ENCODE data around the gene LRRK1. TPM values are rescaled to one million over a fixed set of nuclear protein-coding genes. Genes with fewer than 3 reads are reported as not detected.

Gene LRRK1
- total RNA-seq, 3 donors from 2014 or later (not counting 1 experiment from before 2014, with no cell fraction given): 1.2 to 5.5 (median 3.2) TPM

DNA sequence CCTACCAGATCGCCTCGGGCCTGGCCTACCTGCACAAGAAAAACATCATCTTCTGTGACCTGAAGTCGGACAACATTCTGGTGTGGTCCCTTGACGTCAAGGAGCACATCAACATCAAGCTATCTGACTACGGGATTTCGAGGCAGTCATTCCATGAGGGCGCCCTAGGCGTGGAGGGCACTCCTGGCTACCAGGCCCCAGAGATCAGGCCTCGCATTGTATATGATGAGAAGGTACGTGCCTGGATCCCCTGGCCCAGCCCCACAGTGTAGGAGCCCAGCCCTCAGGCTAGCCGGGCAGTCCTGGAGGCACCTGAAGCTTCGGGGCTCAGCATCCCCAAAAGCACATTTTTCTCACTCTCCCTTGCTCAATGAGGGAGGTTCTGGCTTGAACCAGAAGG, 135.8 kb downstream of the LRRK1 start:
- no peaks in the 10 kb centered on the region for H3K4me1 ChIP-seq (ENCODE audit: control insufficient read depth, insufficient read depth, low read length)
- H3K9me3 Mint-ChIP-seq: no peaks in the 10 kb centered on the region
- no peaks in the 10 kb centered on the region for H3K36me3 Mint-ChIP-seq
- no peak overlapping the region for H3K4me3 ChIP-seq (ENCODE audit: low read length)
- H3K27ac Mint-ChIP-seq: no peak overlapping the region
- ATAC-seq: no peak
- no peaks in the 10 kb centered on the region for H3K27me3 ChIP-seq (ENCODE audit: control insufficient read depth, insufficient read depth, low read length)
- intact Hi-C loops (cut with micrococcal nuclease): no loop called here
- no peak overlapping the region for H3K27ac ChIP-seq (ENCODE audit: low read length)
- H3K4me1 Mint-ChIP-seq: no peaks in the 10 kb centered on the region
- H3K9me3 ChIP-seq (ENCODE audit: control insufficient read depth, insufficient read depth, low read length): no peaks in the 10 kb centered on the region
- H3K36me3 ChIP-seq (ENCODE audit: control insufficient read depth, insufficient read depth, low read length): no peaks in the 10 kb centered on the region
- WGBS (ENCODE audit: insufficient coverage): 95% methylated on average over 12 of the region's 12 CpGs
- no peak overlapping the region for H3K4me3 Mint-ChIP-seq
- no peaks in the 10 kb centered on the region for H3K27me3 Mint-ChIP-seq (ENCODE audit: low read depth in 2 of 2)
- TF ChIP-seq, protein P1, sequence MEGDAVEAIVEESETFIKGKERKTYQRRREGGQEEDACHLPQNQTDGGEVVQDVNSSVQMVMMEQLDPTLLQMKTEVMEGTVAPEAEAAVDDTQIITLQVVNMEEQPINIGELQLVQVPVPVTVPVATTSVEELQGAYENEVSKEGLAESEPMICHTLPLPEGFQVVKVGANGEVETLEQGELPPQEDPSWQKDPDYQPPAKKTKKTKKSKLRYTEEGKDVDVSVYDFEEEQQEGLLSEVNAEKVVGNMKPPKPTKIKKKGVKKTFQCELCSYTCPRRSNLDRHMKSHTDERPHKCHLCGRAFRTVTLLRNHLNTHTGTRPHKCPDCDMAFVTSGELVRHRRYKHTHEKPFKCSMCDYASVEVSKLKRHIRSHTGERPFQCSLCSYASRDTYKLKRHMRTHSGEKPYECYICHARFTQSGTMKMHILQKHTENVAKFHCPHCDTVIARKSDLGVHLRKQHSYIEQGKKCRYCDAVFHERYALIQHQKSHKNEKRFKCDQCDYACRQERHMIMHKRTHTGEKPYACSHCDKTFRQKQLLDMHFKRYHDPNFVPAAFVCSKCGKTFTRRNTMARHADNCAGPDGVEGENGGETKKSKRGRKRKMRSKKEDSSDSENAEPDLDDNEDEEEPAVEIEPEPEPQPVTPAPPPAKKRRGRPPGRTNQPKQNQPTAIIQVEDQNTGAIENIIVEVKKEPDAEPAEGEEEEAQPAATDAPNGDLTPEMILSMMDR (IDR thresholded peaks at IDR 0.05): no peak
- DNase-seq: no peak

DNA sequence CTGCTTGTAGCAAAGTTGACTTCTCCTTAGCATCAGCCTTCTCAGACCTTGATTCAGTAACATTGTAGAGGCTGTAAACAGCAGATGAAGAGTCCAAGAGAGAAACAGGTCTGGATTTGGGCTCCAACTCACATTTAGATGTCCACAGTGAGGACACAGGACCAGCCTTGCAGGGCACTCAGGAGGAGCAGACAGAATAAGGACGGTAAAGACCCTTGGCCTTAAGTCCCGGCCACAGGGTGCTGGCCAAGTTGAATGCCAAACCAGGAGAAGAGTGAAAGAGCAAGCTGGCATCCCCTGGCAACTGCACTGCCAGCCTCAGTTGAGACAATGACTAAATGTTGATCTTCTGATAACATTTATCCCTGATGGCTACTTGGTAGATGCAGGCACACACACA, 136.3 kb downstream of the LRRK1 start:
- Histone ChIP-seq H3K9me3 (ENCODE audit: control insufficient read depth, insufficient read depth, low read length) (no peaks in the 10 kb centered on the region), H3K4me3 (ENCODE audit: low read length) (no peak overlapping the region), H3K4me1 (ENCODE audit: control insufficient read depth, insufficient read depth, low read length) (no peaks in the 10 kb centered on the region), H3K36me3 (ENCODE audit: control insufficient read depth, insufficient read depth, low read length) (no peaks in the 10 kb centered on the region), H3K27ac (ENCODE audit: low read length) (no peak overlapping the region), H3K27me3 (ENCODE audit: control insufficient read depth, insufficient read depth, low read length) (no peaks in the 10 kb centered on the region)
- H3K9me3 Mint-ChIP-seq: no peaks in the 10 kb centered on the region
- 92% methylated on average over 2 of the region's 2 CpGs for WGBS (ENCODE audit: insufficient coverage)
- DNase-seq (no peak), ATAC-seq (no peak)
- H3K27me3 Mint-ChIP-seq (ENCODE audit: low read depth in 2 of 2): no peaks in the 10 kb centered on the region
- no peaks in the 10 kb centered on the region for H3K36me3 Mint-ChIP-seq
- H3K27ac Mint-ChIP-seq: no peak overlapping the region
- intact Hi-C loops (cut with micrococcal nuclease): no loop called here
- no peaks in the 10 kb centered on the region for H3K4me1 Mint-ChIP-seq
- TF ChIP-seq, protein P1 (IDR thresholded peaks at IDR 0.05): no peak
- H3K4me3 Mint-ChIP-seq: no peak overlapping the region

DNA sequence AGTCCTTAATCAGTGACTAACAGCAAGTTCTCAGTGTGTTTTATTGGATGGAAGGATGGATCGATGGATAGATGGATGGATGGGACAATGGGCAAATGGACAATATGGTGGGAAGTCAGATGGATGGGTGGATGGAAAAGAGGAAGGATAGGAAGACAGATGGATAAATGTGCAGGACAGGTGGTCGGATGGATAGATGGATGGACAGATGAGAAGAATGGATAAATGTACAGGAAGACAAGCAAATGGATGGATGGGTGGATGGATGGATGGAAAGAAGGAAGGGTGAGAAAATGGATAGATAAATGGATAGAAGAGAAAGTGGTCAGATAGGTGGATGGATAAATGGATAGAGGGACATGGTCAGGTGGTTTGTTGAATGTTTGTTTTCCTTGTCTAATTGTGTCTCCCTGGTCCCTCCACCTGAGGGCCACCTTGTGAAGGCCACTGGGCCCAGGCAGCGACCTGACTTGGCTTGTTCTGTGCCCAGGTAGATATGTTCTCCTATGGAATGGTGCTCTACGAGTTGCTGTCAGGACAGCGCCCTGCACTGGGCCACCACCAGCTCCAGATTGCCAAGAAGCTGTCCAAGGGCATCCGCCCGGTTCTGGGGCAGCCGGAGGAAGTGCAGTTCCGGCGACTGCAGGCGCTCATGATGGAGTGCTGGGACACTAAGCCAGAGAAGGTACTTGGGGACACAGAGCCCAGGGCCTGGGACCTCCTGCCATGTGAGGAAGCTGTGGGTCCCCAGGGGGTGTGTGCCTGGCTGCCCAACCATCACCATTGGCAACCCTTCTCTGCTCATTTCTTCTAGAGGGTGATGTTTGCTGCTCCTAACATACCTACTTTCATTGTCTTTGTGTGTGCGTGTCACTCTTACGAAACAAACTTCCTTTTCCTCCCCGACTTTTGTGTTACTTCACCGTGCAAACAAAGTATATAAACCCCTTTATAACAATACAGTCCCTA, 137.5 kb downstream of the LRRK1 start:
- no peak for DNase-seq
- intact Hi-C loops (cut with micrococcal nuclease): no loop called here
- H3K4me3 Mint-ChIP-seq: no peak overlapping the region

More for the DNA sequence above, 137.5 kb downstream of the LRRK1 start:
- H3K4me1 Mint-ChIP-seq: no peaks in the 10 kb centered on the region
- H3K4me3 ChIP-seq (ENCODE audit: low read length): no peak overlapping the region
- H3K36me3 Mint-ChIP-seq: no peaks in the 10 kb centered on the region
- no peaks in the 10 kb centered on the region for H3K36me3 ChIP-seq (ENCODE audit: control insufficient read depth, insufficient read depth, low read length)
- H3K9me3 ChIP-seq (ENCODE audit: control insufficient read depth, insufficient read depth, low read length): no peaks in the 10 kb centered on the region
- ATAC-seq: no peak
- H3K27me3 Mint-ChIP-seq (ENCODE audit: low read depth in 2 of 2): no peaks in the 10 kb centered on the region
- 90% methylated on average over 13 of the region's 15 CpGs for WGBS (ENCODE audit: insufficient coverage)
- H3K27ac ChIP-seq (ENCODE audit: low read length): no peak overlapping the region
- no peak overlapping the region for H3K27ac Mint-ChIP-seq
- no peaks in the 10 kb centered on the region for H3K4me1 ChIP-seq (ENCODE audit: control insufficient read depth, insufficient read depth, low read length)
- TF ChIP-seq, protein P1 (IDR thresholded peaks at IDR 0.05): no peak
- H3K9me3 Mint-ChIP-seq: no peaks in the 10 kb centered on the region
- H3K27me3 ChIP-seq (ENCODE audit: control insufficient read depth, insufficient read depth, low read length): no peaks in the 10 kb centered on the region

Measured in natural killer cell (primary cell).